HG03139 (cell line): ENCODE data around the gene HPN.
"Not testable (repeated sequence)": the region's sequence is repeated elsewhere in the genome, so short reads cannot be mapped to it uniquely, and the experiment has no call there.

ENCODE experiments used
- ATAC-seq: cut with Tn5 transposase; IDR thresholded peaks from one replicate; pipeline ENCODE4 v1.9.1; 2021; ENCODE audit not compliant: unreplicated experiment

Gene HPN

DNA sequence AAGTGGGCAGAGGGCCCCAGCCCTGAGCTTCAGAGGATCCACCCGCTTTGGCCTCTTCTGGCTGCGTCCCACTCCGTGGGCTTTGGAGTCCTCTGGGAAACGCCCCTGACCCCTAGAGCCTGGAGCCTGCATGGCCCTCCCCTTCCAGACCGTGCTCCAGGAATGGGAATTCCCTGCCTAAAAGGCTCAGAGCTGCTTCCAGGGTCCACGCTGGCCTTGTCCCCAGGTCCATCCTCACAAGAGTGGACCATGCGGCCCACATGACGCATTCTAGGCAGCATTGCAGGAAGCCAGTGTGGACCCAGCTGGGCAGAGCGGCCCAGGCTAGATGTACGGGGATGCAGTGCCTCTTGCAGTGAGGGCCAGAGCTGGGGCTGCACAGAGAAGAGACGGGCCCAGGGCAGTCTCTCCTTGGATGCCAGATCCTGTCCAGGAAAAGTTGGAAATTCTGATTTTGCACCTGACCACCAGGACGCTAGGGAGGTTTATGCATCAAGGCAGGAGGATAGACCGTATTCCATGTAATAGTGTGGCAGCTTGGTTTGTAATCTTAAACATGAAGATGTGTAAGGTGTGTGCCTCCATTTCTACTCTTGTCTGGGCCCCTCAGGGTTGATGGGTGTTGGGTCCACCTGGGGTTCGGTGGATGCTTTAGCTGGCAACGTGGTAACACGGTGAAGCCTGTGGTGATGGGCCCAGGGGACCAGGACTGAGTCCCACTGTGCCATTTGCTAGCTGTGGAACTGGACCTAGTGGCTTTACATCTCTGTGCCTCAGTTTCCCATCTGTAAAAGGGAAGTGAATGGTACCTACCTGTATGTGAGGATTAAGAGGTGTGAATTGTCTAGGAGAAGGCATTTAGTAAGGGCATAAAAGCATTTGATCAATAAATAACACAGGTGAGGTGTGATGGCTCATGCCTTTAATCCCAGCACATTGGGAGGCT is 59.3 kb downstream of the HPN start:
- no peak for ATAC-seq

DNA sequence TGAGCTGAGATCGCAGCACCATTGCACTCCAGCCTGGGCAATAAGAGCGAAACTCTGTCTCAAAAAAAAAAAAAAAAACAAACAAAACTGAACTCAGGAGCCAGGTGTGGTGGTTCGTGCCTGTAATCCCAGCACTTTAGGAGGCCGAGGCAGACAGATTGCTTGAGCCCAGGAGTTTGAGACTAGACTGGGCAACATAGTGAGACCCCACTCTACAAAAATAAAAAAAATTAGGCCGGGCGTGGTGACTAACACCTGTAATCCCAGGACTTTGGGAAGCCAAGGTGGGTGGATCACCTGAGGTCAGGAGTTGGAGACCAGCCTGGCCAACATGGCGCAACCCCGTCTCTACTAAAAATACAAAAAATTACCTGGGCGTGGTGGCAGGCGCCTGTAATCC is 60.4 kb downstream of the HPN start:
- not testable (repeated sequence) for ATAC-seq

DNA sequence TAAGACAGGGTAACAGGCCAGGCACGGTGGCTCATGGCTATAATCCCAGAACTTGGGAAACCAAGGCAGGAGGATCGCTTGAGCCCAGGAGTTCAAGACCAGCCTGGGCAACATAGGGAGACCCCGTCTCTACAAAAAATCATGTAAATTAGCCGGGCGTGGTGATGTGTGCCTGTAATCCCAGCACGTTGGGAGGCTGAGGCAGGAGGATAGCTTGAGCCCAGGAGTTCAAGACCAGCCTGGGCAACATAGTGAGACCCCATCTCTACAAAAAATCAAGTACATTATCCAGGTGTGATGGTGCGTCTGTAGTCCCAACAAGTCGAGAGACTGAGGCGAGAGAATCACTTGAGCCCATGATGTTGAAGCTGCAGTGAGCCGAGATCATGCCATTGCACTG is 62.1 kb downstream of the HPN start:
- ATAC-seq: not testable (repeated sequence)

DNA sequence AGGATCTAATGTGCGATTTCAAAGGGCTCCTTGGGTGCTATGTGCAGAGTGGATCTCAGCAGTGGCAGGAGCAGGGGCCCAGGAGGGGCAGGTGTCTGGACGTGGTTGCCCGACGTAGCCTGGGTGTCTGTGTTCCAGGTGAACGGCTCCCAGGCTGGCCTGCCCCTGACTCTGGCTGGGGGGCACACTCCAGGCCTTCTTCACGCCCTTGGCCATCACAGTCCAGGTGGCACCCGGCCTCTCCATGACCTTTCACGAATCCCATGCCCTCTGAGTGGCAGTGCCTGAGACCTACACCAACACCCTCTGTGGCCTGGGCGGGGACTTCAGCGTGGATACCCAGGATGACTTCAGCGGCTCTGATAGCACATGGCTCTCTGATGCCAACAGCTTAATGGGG is 62.8 kb downstream of the HPN start:
- ATAC-seq: no peak

DNA sequence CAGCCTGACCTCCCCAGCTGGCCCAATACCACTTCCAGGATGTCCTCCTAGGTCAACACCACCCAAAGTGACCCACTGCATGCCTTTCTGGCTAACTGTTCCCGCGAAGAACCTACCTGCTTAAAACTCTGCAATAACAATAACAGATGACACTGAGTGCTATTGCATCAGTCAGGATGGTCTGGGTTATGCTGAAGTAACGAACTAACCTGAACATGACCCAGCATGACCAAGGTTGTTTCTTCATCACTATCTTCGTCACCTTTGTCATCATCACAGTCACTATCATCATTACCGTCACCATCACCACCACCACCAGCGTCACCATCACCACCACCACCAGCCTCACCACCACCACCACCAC is 63.5 kb downstream of the HPN start:
- ATAC-seq: no peak

DNA sequence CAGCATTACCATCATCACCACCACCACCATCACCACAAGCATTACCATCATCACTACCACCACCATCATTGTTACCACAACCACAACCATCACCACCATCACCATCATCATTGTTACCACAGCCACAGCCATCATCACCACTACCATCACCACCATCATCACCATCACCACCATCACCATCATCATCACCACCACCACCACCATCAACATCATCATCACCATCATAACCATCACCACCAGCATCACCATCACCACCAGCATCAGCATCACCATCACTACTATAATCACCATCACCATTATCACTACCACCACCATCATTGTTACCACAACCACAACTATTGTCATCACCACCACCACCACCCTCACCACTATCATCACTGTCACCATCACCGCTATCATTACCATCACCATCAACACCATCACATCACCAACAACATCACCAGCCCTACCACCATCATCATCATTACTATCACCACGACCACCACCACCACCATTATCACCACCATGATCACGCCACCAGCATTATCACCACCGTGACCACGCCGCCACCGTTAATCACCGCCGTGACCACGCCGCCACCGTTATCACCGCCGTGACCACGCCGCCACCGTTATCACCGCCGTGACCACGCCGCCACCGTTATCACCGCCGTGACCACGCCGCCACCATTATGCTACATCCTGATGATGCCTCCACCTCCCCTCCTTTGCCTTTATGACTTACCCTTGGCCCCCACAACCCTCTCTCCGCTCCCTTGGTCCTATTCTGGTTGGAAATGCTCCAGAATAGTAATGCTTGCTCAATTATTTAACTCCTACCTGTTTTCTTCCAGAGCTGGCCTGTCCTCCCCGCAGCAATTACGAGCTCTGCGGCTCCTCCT is 64.1 kb downstream of the HPN start:
- ATAC-seq: no peak

DNA sequence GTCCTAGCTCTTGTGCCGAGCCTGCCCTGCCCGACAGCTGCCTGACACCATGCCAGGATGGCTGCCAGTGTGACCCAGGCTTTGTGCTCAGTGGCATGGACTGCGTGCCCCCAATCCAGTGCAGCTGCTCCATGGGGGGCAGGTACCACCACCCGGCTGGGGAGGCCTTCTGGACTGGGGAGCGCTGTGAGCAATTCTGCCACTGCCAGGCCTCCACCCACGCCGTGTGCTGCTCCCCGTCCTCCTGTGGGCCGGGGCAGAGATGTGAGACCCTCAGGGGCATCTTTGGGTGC is 64.7 kb downstream of the HPN start:
- ATAC-seq: no peak

DNA sequence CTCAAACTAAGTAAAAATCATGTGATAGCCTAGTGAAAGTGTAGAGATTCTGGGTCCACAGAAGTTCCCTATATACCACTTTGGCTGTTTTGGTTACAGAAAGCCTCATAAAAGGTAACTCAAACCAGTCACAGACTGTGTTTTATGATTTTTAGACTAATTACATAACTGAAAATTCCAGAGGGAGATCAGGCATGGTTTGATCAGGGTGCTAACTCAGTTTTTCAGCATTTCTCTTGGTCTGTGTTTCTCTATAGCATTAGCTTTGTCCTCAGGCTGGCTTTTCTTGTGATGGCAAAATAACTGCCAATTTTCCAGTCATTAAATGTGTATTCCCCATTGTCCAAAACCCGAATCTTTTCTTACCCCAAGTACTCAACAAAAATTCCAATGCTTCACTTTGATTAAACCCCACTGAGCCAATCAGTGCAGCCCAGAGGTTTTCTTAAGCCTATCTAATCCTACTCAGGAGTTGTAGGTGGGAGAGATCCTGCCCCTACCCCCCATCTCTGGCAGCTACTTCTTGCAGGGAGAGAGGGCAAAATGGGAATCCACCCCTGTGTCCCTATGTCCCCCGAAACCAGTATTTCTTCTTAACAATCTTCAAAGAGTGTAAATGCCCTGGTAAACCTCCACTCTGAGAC is 65.5 kb downstream of the HPN start:
- ATAC-seq: no peak

DNA sequence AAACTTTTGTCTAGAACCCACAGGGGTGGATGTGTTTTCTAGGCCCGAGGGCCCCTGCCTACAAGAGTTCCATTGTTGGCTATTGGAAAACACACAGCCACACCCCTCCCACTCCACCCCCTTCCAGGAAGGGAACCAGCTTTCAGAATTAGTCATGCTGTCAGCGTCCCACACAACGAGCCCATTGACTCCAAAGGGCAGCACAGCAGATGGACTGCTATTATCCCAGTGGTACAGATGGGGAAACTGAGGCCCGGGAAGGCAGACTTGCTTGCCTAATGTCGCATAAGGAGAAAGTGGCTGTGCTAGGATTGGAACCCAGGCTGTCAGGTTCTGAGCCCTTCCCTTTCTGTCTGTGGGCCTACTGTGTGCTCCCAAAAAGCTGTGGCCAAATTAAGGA is 66.0 kb downstream of the HPN start:
- no peak for ATAC-seq

DNA sequence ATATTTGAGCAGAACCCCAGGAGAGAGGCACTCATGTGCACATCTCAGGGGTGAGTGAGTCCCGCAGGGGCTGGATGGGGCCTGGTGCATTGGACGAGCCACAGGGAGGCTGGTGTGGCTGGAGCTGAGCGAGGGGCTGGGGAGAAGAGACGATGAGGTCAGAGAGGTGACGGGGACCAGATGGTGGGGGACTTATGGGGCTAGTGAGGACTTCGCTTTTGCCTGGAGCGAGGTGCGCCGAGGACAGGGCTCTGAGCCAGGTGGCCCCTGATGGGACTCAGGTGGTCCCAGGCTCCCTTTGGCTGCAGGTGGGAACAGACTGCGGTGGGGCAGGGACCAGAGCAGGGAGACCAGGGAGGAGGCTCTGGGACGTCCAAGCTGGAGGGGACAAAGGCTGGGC is 67.2 kb downstream of the HPN start:
- ATAC-seq: no peak

DNA sequence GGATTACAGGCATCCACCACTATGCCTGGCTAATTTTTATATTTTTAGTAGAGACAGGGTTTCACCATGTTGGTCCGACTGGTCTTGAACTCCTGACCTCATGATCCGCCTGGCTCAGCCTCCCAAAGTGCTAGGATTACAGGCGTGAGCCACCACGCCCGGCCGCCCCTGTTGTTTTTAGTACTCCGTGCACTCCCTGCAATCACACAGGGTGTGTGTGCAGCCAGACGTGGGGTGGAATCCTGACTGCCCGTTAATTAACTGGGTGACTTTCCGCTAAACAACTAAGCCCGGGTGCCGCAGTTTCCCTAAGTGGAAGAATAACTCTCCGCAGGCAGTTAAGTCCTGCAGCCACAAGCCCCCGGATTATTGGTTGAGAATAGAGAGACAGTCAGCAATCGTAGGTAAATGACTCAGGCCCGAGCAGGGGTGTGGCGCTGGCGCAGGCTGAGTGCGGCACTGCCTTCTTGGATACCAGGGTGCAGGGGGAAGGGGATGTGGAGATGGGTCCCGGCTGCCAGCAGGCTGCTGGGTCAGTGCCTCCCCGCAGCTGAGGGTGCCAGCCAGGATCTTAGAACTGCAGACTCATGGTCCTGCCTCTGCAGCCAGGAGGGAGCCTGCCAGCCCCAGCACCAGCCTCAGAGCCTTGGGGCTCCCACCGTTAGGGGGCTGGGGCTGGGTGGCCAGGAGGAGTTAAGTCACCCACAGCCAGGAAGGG is 68.0 kb downstream of the HPN start:
- ATAC-seq: no peak

DNA sequence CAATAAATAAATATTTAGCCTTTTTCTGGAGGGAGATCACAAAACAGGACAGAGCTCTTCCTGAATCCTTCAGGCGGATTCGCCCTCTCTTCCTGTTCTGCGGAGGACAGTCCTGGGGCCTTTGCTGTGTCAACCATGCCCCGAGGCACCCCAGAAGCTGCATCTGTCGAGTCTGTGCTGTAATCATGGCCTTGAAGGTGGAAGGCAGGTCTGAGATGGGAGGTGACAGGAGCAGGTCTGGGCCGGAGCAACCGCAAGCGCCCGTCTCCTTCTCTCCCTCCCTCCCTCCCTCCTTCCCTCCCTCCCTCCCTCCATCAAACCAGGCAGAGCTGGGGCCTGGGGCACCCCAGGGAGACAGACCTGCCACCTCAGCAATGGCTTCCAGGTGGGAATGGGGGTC is 69.5 kb downstream of the HPN start:
- ATAC-seq: no peak

DNA sequence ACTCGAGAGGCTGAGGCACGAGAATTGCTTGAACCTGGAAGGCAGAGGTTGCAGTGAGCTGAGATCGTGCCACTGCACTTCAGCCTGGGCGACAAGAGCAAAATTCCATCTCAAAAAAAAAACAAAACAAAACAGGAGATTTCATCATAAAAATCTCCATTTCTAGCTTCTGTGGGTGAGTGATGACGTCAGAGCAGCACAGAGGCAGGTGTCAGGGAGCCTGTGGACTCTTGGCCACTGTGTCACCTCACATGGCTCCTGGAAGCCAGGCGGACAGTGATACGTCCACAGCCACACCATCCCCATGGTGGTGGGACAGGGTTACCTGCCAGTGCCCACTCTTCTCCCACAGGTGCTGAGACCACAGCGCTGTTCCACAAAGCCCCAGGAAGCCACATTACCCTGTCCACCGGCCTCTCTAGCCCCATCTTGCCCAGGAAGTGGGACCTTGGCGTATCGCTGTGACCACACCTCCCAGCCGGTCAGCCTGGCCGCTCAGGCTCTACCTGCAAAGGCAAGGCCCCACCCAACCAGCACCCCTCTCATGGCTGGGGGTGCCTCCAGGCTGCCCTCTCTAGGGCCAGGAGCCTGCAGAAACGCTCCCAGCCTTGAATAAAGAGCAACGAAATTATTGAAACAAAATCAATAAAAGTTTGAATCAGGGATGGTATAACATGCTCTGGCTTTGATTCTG is 71.6 kb downstream of the HPN start:
- ATAC-seq: no peak

DNA sequence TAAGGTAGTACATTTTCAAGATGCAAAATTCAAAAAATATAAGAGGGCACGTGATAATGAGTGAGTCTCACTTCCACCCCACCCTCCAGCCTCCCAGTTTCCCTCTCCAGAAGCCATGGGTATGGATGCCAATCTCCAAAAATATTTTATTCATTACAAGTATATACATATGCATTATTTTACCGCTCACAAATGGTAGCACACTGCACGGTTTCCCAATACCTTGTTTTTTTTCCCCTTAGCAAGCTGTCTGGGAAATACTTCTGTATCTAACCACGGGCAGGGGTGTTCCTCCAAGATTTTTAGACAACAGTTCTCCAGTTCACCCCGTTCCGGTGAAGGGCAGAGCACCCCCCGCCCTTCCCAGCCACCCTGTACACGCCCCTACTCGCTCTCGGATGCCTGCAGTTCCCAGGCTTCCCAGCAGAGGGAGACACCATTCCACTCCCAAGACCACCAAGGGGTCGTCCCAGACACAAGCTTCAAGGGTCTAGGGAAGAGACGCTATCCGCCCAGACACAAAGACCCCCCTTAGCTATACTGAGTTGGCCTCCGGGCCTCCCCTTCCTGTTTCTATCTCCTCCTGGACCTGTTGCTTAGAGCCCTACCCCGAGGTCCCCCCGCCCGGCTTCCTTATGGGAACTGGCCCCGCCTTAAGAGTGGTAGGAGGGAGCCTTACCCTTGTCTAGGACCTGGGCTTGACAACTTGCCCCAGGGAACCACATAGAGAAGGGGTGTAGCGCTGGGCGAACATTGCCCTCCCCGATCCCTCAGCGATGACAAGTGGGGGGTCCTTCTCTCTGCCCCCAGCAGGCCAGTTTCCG is 73.0 kb downstream of the HPN start:
- no peak for ATAC-seq

DNA sequence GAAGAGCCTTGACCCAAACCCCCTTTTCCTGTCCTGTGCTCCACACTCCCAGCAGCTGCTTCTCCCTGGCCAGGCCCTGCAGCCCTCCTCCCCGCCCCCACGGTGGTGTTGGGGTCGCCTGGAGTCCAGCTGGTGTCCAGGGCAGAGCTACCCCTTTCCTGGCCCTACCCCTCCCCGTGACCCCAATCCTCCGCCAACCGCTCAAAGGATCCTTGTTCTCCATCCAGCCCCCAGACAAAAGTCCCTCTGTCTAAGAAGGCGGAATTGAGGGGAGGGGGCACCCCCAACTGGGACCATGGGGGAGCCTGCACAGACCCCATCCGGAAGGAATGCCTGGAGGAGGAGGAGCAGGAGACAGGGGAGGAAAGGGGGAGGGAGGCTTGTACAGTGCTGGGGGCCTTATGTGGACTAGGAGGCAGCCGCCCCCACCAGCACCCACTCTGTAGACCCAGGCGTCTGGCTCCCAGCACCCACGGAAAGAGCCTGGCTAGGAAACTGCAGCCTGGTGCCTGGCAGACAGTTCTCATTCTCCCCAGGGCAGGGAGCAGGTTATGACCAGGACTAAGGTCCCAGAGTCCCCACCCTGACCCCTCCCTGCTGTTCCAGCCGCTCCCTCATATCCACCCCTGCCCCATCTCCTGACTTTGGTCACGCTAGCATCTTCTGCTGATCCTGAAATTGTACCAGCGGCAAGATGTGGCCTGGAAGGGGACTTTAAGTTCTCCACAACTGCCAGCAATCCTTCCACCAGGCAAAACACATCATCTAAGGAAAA is 73.8 kb downstream of the HPN start, which contains the start of gene FXYD3:
FXYD3 (plus strand) TSS at position 647 of the 775 bp plus-strand sequence. CDS start 3,554 bp downstream, outside the sequence.
- ATAC-seq: no peak
